ENCODE results near the gene GOLPH3. TPM values are rescaled to one million over a fixed set of nuclear protein-coding genes. Genes with fewer than 3 reads are reported as not detected.
"Not testable (repeated sequence)": the region's sequence is repeated elsewhere in the genome, so short reads cannot be mapped to it uniquely, and the experiment has no call there.

Gene GOLPH3
- 10 to 100 TPM; 53.7 to 76.4 (median 57.6) TPM for total RNA-seq
- 40.4 TPM for polyA plus RNA-seq
- long read RNA-seq, donor 1, transcript GOLPH3-201 (4 exons, 2,721 nt): major isoform, 227 of 235 reads
- long read RNA-seq, donor 1, partial matches to known transcripts: 0 of 235 reads
- long read RNA-seq, donor 1, other reads (novel, unspliced or antisense): 8 of 235 reads
- long read RNA-seq, donor 2, transcript GOLPH3-201 (4 exons, 2,721 nt): major isoform, 78 of 81 reads
- long read RNA-seq, donor 2, partial matches to known transcripts: 0 of 81 reads
- long read RNA-seq, donor 2, other reads (novel, unspliced or antisense): 2 of 81 reads
- long read RNA-seq, donor 3, transcript GOLPH3-203 (3 exons, 665 nt): minor isoform, 5 of 125 reads
- long read RNA-seq, donor 3, transcript GOLPH3-201 (4 exons, 2,721 nt): major isoform, 112 of 125 reads
- long read RNA-seq, donor 3, partial matches to known transcripts: 0 of 125 reads
- long read RNA-seq, donor 3, other reads (novel, unspliced or antisense): 8 of 125 reads
- long read RNA-seq, donor 4, transcript GOLPH3-201 (4 exons, 2,721 nt): major isoform, 78 of 88 reads
- long read RNA-seq, donor 4, partial matches to known transcripts: 0 of 88 reads
- long read RNA-seq, donor 4, other reads (novel, unspliced or antisense): 7 of 88 reads

- Histone ChIP-seq H3K4me3 (ENCODE audit: low read length) (peak within 1 kb of the TSS; percentile 67), H3K9me3 (ENCODE audit: control insufficient read depth, low read length) (no peaks in the 10 kb centered on the region), H3K27me3 (ENCODE audit: control insufficient read depth, insufficient read depth) (no peaks in the 10 kb centered on the region), H3K27ac (ENCODE audit: low read length) (peak within 1 kb of the TSS; percentile 82), H3K4me1 (ENCODE audit: control insufficient read depth, insufficient read depth, low read length) (peaks cover 3% of the 10 kb centered on the region)
- peak; percentile 96 to 99 (median 98) for DNase-seq
- intact Hi-C loops (cut with DNase I): loop anchor here in 1 of 4 donors (10.0 kb wide), 1 partner anchor 61 kb away; no protein-coding TSS in a partner anchor
- WGBS: under 1% methylated on average over 85 of the region's 85 CpGs
- ATAC-seq: peak; percentile 96 to 97
Observed at GRCh38 chr5:32174011-32174870, at the start of gene GOLPH3. Gene GOLPH3 (minus strand): TSS chr5:32174319. CDS start chr5:32174034, 285 bp downstream.

- H3K27ac ChIP-seq (ENCODE audit: low read length): no peak overlapping the region
- no peaks in the 10 kb centered on the region for H3K9me3 ChIP-seq (ENCODE audit: control insufficient read depth, low read length)
- no peak for ATAC-seq
- DNase-seq: no peak
- no peaks in the 10 kb centered on the region for H3K27me3 ChIP-seq (ENCODE audit: control insufficient read depth, insufficient read depth)
- no peak overlapping the region for H3K4me3 ChIP-seq (ENCODE audit: low read length)
- H3K4me1 ChIP-seq (ENCODE audit: control insufficient read depth, insufficient read depth, low read length): peaks cover 2% of the 10 kb centered on the region
- intact Hi-C loops (cut with DNase I): no loop called here
- WGBS: 88% methylated on average over 5 of the region's 5 CpGs
Observed at GRCh38 chr5:32222723-32223470, 48.8 kb upstream of the GOLPH3 start.

- ATAC-seq: peak; percentile 71 to 76
- Histone ChIP-seq H3K9me3 (ENCODE audit: control insufficient read depth, low read length) (no peaks in the 10 kb centered on the region), H3K4me1 (ENCODE audit: control insufficient read depth, insufficient read depth, low read length) (peaks cover 3% of the 10 kb centered on the region), H3K4me3 (ENCODE audit: low read length) (no peak overlapping the region), H3K27ac (ENCODE audit: low read length) (peak overlapping the region; percentile 30), H3K27me3 (ENCODE audit: control insufficient read depth, insufficient read depth) (no peaks in the 10 kb centered on the region)
- DNase-seq: peak in 1 of 3 donors; percentile 77
- intact Hi-C loops (cut with DNase I): no loop called here
- WGBS: 49% methylated on average over 12 of the region's 12 CpGs
Observed at GRCh38 chr5:32217886-32218396, 43.8 kb upstream of the GOLPH3 start.

GRCh38 chr5:32214344-32214743 lies 40.2 kb upstream of the GOLPH3 start:
- H3K4me1 ChIP-seq (ENCODE audit: control insufficient read depth, insufficient read depth, low read length); H3K27ac ChIP-seq (ENCODE audit: low read length); H3K4me3 ChIP-seq (ENCODE audit: low read length); DNase-seq; ATAC-seq; H3K9me3 ChIP-seq (ENCODE audit: control insufficient read depth, low read length); intact Hi-C loops (cut with DNase I); H3K27me3 ChIP-seq (ENCODE audit: control insufficient read depth, insufficient read depth): not testable (repeated sequence)
- 93% methylated on average over 1 of the region's 1 CpG for WGBS

GRCh38 chr5:32210151-32210550 lies 36.0 kb upstream of the GOLPH3 start:
- no peaks in the 10 kb centered on the region for H3K9me3 ChIP-seq (ENCODE audit: control insufficient read depth, low read length)
- intact Hi-C loops (cut with DNase I): no loop called here
- H3K4me3 ChIP-seq (ENCODE audit: low read length): no peak overlapping the region
- WGBS: 91% methylated on average over 3 of the region's 3 CpGs
- H3K27ac ChIP-seq (ENCODE audit: low read length): no peak overlapping the region
- no peaks in the 10 kb centered on the region for H3K27me3 ChIP-seq (ENCODE audit: control insufficient read depth, insufficient read depth)
- ATAC-seq: no peak
- no peak for DNase-seq
- no peaks in the 10 kb centered on the region for H3K4me1 ChIP-seq (ENCODE audit: control insufficient read depth, insufficient read depth, low read length)

GRCh38 chr5:32208837-32209236 lies 34.7 kb upstream of the GOLPH3 start:
- H3K9me3 ChIP-seq (ENCODE audit: control insufficient read depth, low read length); intact Hi-C loops (cut with DNase I); H3K27me3 ChIP-seq (ENCODE audit: control insufficient read depth, insufficient read depth); DNase-seq; H3K4me1 ChIP-seq (ENCODE audit: control insufficient read depth, insufficient read depth, low read length); ATAC-seq; H3K4me3 ChIP-seq (ENCODE audit: low read length); H3K27ac ChIP-seq (ENCODE audit: low read length): not testable (repeated sequence)
- 96% methylated on average over 13 of the region's 31 CpGs for WGBS

- no peaks in the 10 kb centered on the region for H3K9me3 ChIP-seq (ENCODE audit: control insufficient read depth, low read length)
- peak overlapping the region; percentile 27 for H3K27ac ChIP-seq (ENCODE audit: low read length)
- ATAC-seq (no peak), DNase-seq (no peak)
- intact Hi-C loops (cut with DNase I): no loop called here
- no peak overlapping the region for H3K4me3 ChIP-seq (ENCODE audit: low read length)
- H3K4me1 ChIP-seq (ENCODE audit: control insufficient read depth, insufficient read depth, low read length): peaks cover 6% of the 10 kb centered on the region
- H3K27me3 ChIP-seq (ENCODE audit: control insufficient read depth, insufficient read depth): no peaks in the 10 kb centered on the region
- WGBS: 96% methylated on average over 4 of the region's 4 CpGs
Observed at GRCh38 chr5:32207355-32207634, 33.2 kb upstream of the GOLPH3 start.

- H3K27ac ChIP-seq (ENCODE audit: low read length): peak overlapping the region; percentile 27
- no peak overlapping the region for H3K4me3 ChIP-seq (ENCODE audit: low read length)
- ATAC-seq: no peak
- intact Hi-C loops (cut with DNase I): no loop called here
- WGBS: 91% methylated on average over 13 of the region's 13 CpGs
- H3K27me3 ChIP-seq (ENCODE audit: control insufficient read depth, insufficient read depth): no peaks in the 10 kb centered on the region
- peaks cover 6% of the 10 kb centered on the region for H3K4me1 ChIP-seq (ENCODE audit: control insufficient read depth, insufficient read depth, low read length)
- no peaks in the 10 kb centered on the region for H3K9me3 ChIP-seq (ENCODE audit: control insufficient read depth, low read length)
- DNase-seq: no peak
Observed at GRCh38 chr5:32206509-32207354, 32.6 kb upstream of the GOLPH3 start.

- WGBS: 90% methylated on average over 5 of the region's 5 CpGs
- peaks cover 6% of the 10 kb centered on the region for H3K4me1 ChIP-seq (ENCODE audit: control insufficient read depth, insufficient read depth, low read length)
Observed at GRCh38 chr5:32206053-32206452, 31.9 kb upstream of the GOLPH3 start.

GRCh38 chr5:32202394-32202793 lies 28.3 kb upstream of the GOLPH3 start:
- Histone ChIP-seq H3K27me3 (ENCODE audit: control insufficient read depth, insufficient read depth) (no peaks in the 10 kb centered on the region), H3K4me3 (ENCODE audit: low read length) (no peak overlapping the region), H3K4me1 (ENCODE audit: control insufficient read depth, insufficient read depth, low read length) (peaks cover 6% of the 10 kb centered on the region), H3K27ac (ENCODE audit: low read length) (no peak overlapping the region), H3K9me3 (ENCODE audit: control insufficient read depth, low read length) (no peaks in the 10 kb centered on the region)
- ATAC-seq (peak; percentile 49 to 70), DNase-seq (no peak)
- intact Hi-C loops (cut with DNase I): no loop called here
- WGBS: 81% methylated on average over 2 of the region's 2 CpGs

More at GRCh38 chr5:32206053-32206452, 31.9 kb upstream of the GOLPH3 start:
- H3K4me3 ChIP-seq (ENCODE audit: low read length): no peak overlapping the region
- no peak for ATAC-seq
- intact Hi-C loops (cut with DNase I): no loop called here
- no peak for DNase-seq
- no peaks in the 10 kb centered on the region for H3K27me3 ChIP-seq (ENCODE audit: control insufficient read depth, insufficient read depth)
- H3K9me3 ChIP-seq (ENCODE audit: control insufficient read depth, low read length): no peaks in the 10 kb centered on the region
- no peak overlapping the region for H3K27ac ChIP-seq (ENCODE audit: low read length)
